Trophoblast cell (in vitro differentiated cells and primary cell): ENCODE results near the gene SBF2.

Source experiments
- DNase-seq, 2 donors: peaks; one replicate each; pipeline ENCODE4 v3.0.0-alpha.2; 2016
- H2AFZ ChIP-seq: 2 replicates; pipeline ENCODE4 v1.6.1; 2013; ENCODE audit warnings: low read length, moderate library complexity, mild to moderate bottlenecking; ENCODE audit not compliant: insufficient read depth, poor library complexity
- H2AK5ac ChIP-seq: 2 replicates; pipeline ENCODE4 v1.6.1; 2013; ENCODE audit warnings: mild to moderate bottlenecking, low read length
- H2BK120ac ChIP-seq: 2 replicates; pipeline ENCODE4 v1.6.1; 2013; ENCODE audit warnings: low read length, mild to moderate bottlenecking, moderate library complexity; ENCODE audit not compliant: insufficient read depth, poor library complexity
- H2BK12ac ChIP-seq: 2 replicates; pipeline ENCODE4 v1.6.1; 2013; ENCODE audit warnings: mild to moderate bottlenecking, low read length, moderate library complexity
- H2BK5ac ChIP-seq: 2 replicates; pipeline ENCODE4 v1.6.1; 2013; ENCODE audit warnings: low read length, low read depth, moderate library complexity, mild to moderate bottlenecking; ENCODE audit not compliant: poor library complexity
- H3K14ac ChIP-seq: 2 replicates; pipeline ENCODE4 v1.6.1; 2013; ENCODE audit warnings: mild to moderate bottlenecking, low read length
- H3K18ac ChIP-seq: 2 replicates; pipeline ENCODE4 v1.6.1; 2013; ENCODE audit warnings: mild to moderate bottlenecking, low read length
- H3K23ac ChIP-seq: 2 replicates; pipeline ENCODE4 v1.6.1; 2013; ENCODE audit warnings: low read length
- H3K27ac ChIP-seq: 2 replicates; pipeline ENCODE4 v1.5.1; 2013; ENCODE audit warnings: low read depth, mild to moderate bottlenecking, inconsistent platforms, low read length, moderate library complexity
- H3K27me3 ChIP-seq: 2 replicates; pipeline ENCODE4 v1.6.1; 2013; ENCODE audit warnings: inconsistent platforms, mild to moderate bottlenecking, low read length, moderate library complexity; ENCODE audit not compliant: insufficient read depth
- H3K36me3 ChIP-seq, 2 experiments: 1 replicate in 1 of 2; 2 replicates in 1 of 2; pipeline ENCODE4 v1.6.1; 2013; ENCODE audit warnings: low read length in 2 of 2, mild to moderate bottlenecking in 2 of 2, moderate library complexity in 1 of 2; ENCODE audit not compliant: insufficient read depth in 2 of 2, control insufficient read depth in 1 of 2
- H3K4ac ChIP-seq: 2 replicates; pipeline ENCODE4 v1.6.1; 2013; ENCODE audit warnings: low read depth, mild to moderate bottlenecking, low read length, moderate library complexity
- H3K4me1 ChIP-seq, 2 experiments: 1 replicate in 1 of 2; 2 replicates in 1 of 2; pipeline ENCODE4 v1.6.1; 2013; ENCODE audit warnings: low read length in 2 of 2, mild to moderate bottlenecking in 2 of 2, moderate library complexity in 1 of 2; ENCODE audit not compliant: insufficient read depth in 2 of 2, control insufficient read depth in 1 of 2
- H3K4me2 ChIP-seq: 2 replicates; pipeline ENCODE4 v1.6.1; 2013; ENCODE audit warnings: inconsistent platforms, mild to moderate bottlenecking, low read length, moderate library complexity
- H3K4me3 ChIP-seq: 2 replicates; pipeline ENCODE4 v1.5.1; 2013; ENCODE audit warnings: mild to moderate bottlenecking, low read depth, low read length, inconsistent platforms
- H3K79me1 ChIP-seq: one replicate; pipeline ENCODE4 v1.6.1; 2013; ENCODE audit warnings: low read length
- H3K79me2 ChIP-seq: 2 replicates; pipeline ENCODE4 v1.6.1; 2013; ENCODE audit warnings: low read length, mild to moderate bottlenecking; ENCODE audit not compliant: control insufficient read depth, insufficient read depth, poor library complexity
- H3K9ac ChIP-seq: 2 replicates; pipeline ENCODE4 v1.6.1; 2013; ENCODE audit warnings: mild to moderate bottlenecking, low read length
- H3K9me3 ChIP-seq: 2 replicates; pipeline ENCODE4 v1.6.1; 2013; ENCODE audit warnings: low read depth, mild to moderate bottlenecking, control low read depth, inconsistent platforms, low read length; ENCODE audit not compliant: insufficient read depth
- H4K12ac ChIP-seq: 2 replicates; pipeline ENCODE4 v1.6.1; 2013; ENCODE audit warnings: low read depth, mild to moderate bottlenecking, low read length, moderate library complexity
- H4K8ac ChIP-seq: 2 replicates; pipeline ENCODE4 v1.6.1; 2013; ENCODE audit warnings: low read depth, mild to moderate bottlenecking, low read length, moderate library complexity
- H4K91ac ChIP-seq: one replicate; pipeline ENCODE4 v1.6.1; 2013; ENCODE audit warnings: low read depth, mild to moderate bottlenecking, low read length, moderate library complexity
- WGBS: extraction: QIAGEN DNeasy Blood & Tissue Kit; methylation state at CpG from one replicate; pipeline ENCODE4 v1.1.7; 2013; ENCODE audit warnings: missing lambda C conversion rate; ENCODE audit not compliant: insufficient read length, insufficient coverage; ENCODE audit errors: extremely low coverage; 5-methylcytosine and 5-hydroxymethylcytosine counted together

SBF2 gene

GRCh38 chr11:10017911-10018310, 276.1 kb downstream of the SBF2 start:
- no peak overlapping the region for H3K18ac ChIP-seq
- no peak for DNase-seq
- H4K8ac ChIP-seq: no peak overlapping the region
- H3K4ac ChIP-seq: no peak overlapping the region
- no peak overlapping the region for H3K23ac ChIP-seq
- H2AFZ ChIP-seq: no peak overlapping the region
- no peak overlapping the region for H3K4me3 ChIP-seq
- no peak overlapping the region for H3K14ac ChIP-seq
- no CpG with 5 or more reads among the region's 1 CpG for WGBS
- H3K27ac ChIP-seq: no peak overlapping the region
- H3K27me3 ChIP-seq: no peaks in the 10 kb centered on the region
- H3K36me3 ChIP-seq: no peaks in the 10 kb centered on the region
- H3K79me1 ChIP-seq: no peaks in the 10 kb centered on the region
- H3K4me2 ChIP-seq: no peak overlapping the region
- H4K12ac ChIP-seq: no peak overlapping the region
- H4K91ac ChIP-seq: no peak overlapping the region
- H2BK120ac ChIP-seq: no peak overlapping the region
- no peaks in the 10 kb centered on the region for H3K79me2 ChIP-seq
- H3K9me3 ChIP-seq: no peaks in the 10 kb centered on the region
- no peak overlapping the region for H2AK5ac ChIP-seq
- H3K9ac ChIP-seq: no peak overlapping the region
- no peaks in the 10 kb centered on the region for H3K4me1 ChIP-seq
- no peak overlapping the region for H2BK5ac ChIP-seq
- H2BK12ac ChIP-seq: no peak overlapping the region

GRCh38 chr11:10017050-10017449, 277.0 kb downstream of the SBF2 start:
- H3K4me3 ChIP-seq: no peak overlapping the region
- H2AK5ac ChIP-seq: no peak overlapping the region
- H3K4me1 ChIP-seq: no peaks in the 10 kb centered on the region
- no peak overlapping the region for H3K27ac ChIP-seq
- H3K36me3 ChIP-seq: no peaks in the 10 kb centered on the region
- H3K9ac ChIP-seq: no peak overlapping the region
- no peaks in the 10 kb centered on the region for H3K27me3 ChIP-seq
- no peak overlapping the region for H2BK120ac ChIP-seq
- H4K91ac ChIP-seq: no peak overlapping the region
- no peak overlapping the region for H3K18ac ChIP-seq
- no peak overlapping the region for H3K4me2 ChIP-seq
- H3K9me3 ChIP-seq: no peaks in the 10 kb centered on the region
- H2AFZ ChIP-seq: no peak overlapping the region
- no peak overlapping the region for H3K14ac ChIP-seq
- no peaks in the 10 kb centered on the region for H3K79me2 ChIP-seq
- H3K4ac ChIP-seq: no peak overlapping the region
- no peak overlapping the region for H2BK5ac ChIP-seq
- WGBS: no CpG with 5 or more reads among the region's 1 CpG
- no peak overlapping the region for H4K12ac ChIP-seq
- H2BK12ac ChIP-seq: no peak overlapping the region
- H4K8ac ChIP-seq: no peak overlapping the region
- no peak overlapping the region for H3K23ac ChIP-seq
- no peak for DNase-seq
- no peaks in the 10 kb centered on the region for H3K79me1 ChIP-seq

GRCh38 chr11:10012068-10012467, 282.0 kb downstream of the SBF2 start:
- no peak for DNase-seq

GRCh38 chr11:10005955-10006525, 288.0 kb downstream of the SBF2 start:
- Histone ChIP-seq H3K4me3 (no peak overlapping the region), H3K79me2 (no peaks in the 10 kb centered on the region), H3K4ac (no peak overlapping the region), H3K14ac (no peak overlapping the region), H3K27me3 (no peaks in the 10 kb centered on the region), H3K79me1 (peaks cover 3% of the 10 kb centered on the region), H3K4me1 (peaks cover 6% of the 10 kb centered on the region in 2 experiments), H3K36me3 (peaks cover 0 to 2% of the 10 kb centered on the region in 2 experiments), H3K9me3 (peaks cover 3% of the 10 kb centered on the region), H2AK5ac (no peak overlapping the region), H4K91ac (no peak overlapping the region), H3K23ac (no peak overlapping the region), H4K12ac (no peak overlapping the region), H2BK12ac (no peak overlapping the region), H2BK5ac (no peak overlapping the region), H3K4me2 (no peak overlapping the region), H3K9ac (no peak overlapping the region), H2BK120ac (no peak overlapping the region), H4K8ac (no peak overlapping the region), H3K27ac (no peak overlapping the region), H3K18ac (no peak overlapping the region), H2AFZ (no peak overlapping the region)
- DNase-seq: peak in 1 of 2 donors; percentile 16
- no CpG with 5 or more reads among the region's 5 CpGs for WGBS

More at GRCh38 chr11:10012068-10012467, 282.0 kb downstream of the SBF2 start:
- Histone ChIP-seq H3K9ac (no peak overlapping the region), H3K4me2 (no peak overlapping the region), H3K23ac (no peak overlapping the region), H3K4me3 (no peak overlapping the region), H3K14ac (no peak overlapping the region), H3K36me3 (no peaks in the 10 kb centered on the region), H2BK120ac (no peak overlapping the region), H2BK12ac (no peak overlapping the region), H2AK5ac (no peak overlapping the region), H3K27ac (no peak overlapping the region), H3K9me3 (peaks cover 3% of the 10 kb centered on the region), H3K18ac (no peak overlapping the region), H3K79me1 (no peaks in the 10 kb centered on the region), H3K79me2 (no peaks in the 10 kb centered on the region), H3K4me1 (no peaks in the 10 kb centered on the region), H3K4ac (no peak overlapping the region), H4K91ac (no peak overlapping the region), H2BK5ac (no peak overlapping the region), H2AFZ (no peak overlapping the region), H4K8ac (no peak overlapping the region), H3K27me3 (no peaks in the 10 kb centered on the region), H4K12ac (no peak overlapping the region)
- WGBS: no CpG with 5 or more reads among the region's 3 CpGs
